ENCODE results near the gene ATN1. TPM values are rescaled to one million over a fixed set of nuclear protein-coding genes. Genes with fewer than 3 reads are reported as not detected.

ATN1 gene
- total RNA-seq, 1 experiment from 2014 or later, result 84.7 TPM

DNA sequence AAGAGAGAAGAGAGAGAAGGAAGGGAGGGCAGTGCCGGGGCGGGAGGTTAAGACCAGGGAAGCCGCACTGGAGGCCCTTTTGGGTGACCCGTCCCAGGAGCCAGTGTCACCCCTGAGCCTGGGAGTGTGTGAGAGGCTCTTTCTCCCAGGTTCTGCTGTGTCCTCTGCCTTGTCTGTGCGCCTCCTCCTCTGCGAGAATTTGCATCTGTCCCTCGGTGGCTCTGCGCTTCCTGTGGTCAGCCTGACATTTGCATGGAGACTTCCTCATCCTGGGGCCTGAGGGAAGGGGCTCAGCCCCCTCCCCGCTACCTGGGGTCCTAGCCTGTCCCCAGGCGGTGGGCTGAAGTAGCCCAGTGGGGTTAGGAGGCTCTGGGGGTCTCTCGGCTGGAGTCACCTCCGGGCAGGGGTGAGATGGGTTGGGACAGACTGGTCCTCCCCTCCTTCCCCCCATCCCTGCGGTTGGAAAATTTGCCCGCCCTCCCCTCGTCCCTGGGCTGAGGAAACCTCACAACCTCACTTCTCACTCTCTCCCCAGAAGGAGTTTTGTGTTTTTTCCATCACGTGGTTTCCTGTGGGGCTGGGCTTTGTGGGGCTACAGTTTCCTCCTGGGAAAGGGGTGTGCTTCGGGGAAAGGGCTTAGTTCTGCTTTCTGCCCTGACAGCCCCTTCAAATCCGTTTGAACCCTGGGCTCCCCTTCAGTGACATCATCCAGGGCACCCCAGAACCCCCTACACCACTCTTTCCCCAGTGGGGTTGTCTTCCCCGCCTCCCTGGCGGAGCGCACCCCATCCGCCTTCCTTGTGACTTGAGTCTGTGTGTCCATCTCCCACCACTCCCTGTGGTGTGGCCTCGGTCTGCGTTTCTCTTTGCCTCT is 25.9 kb downstream of the ATN1 start:
- Mint-ChIP-seq H3K9me3 (ENCODE audit: unreplicated experiment) (no peaks in the 10 kb centered on the region), H3K27ac (ENCODE audit: low read depth, unreplicated experiment) (no peak overlapping the region), H3K4me1 (ENCODE audit: insufficient read depth, unreplicated experiment) (no peaks in the 10 kb centered on the region), H3K27me3 (ENCODE audit: insufficient read depth, unreplicated experiment) (no peaks in the 10 kb centered on the region), H3K4me3 (ENCODE audit: unreplicated experiment) (no peak overlapping the region), H3K36me3 (ENCODE audit: insufficient read depth, unreplicated experiment) (no peaks in the 10 kb centered on the region)
- POLR2A ChIA-PET, result interaction anchor here (1.8 kb wide), 1 partner anchor 10 kb away, joined by 7 read pairs; no protein-coding TSS in a partner anchor
- no peak for DNase-seq (ENCODE audit: unreplicated experiment)
- BruUV-seq (replicated peaks), result no TSS peak
- intact Hi-C loops (cut with micrococcal nuclease), result no loop called here
- TF ChIP-seq, protein P1, sequence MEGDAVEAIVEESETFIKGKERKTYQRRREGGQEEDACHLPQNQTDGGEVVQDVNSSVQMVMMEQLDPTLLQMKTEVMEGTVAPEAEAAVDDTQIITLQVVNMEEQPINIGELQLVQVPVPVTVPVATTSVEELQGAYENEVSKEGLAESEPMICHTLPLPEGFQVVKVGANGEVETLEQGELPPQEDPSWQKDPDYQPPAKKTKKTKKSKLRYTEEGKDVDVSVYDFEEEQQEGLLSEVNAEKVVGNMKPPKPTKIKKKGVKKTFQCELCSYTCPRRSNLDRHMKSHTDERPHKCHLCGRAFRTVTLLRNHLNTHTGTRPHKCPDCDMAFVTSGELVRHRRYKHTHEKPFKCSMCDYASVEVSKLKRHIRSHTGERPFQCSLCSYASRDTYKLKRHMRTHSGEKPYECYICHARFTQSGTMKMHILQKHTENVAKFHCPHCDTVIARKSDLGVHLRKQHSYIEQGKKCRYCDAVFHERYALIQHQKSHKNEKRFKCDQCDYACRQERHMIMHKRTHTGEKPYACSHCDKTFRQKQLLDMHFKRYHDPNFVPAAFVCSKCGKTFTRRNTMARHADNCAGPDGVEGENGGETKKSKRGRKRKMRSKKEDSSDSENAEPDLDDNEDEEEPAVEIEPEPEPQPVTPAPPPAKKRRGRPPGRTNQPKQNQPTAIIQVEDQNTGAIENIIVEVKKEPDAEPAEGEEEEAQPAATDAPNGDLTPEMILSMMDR (IDR thresholded peaks at IDR 0.05; ENCODE audit: unreplicated experiment), result no peak
- CTCF ChIA-PET, result no interaction called here

DNA sequence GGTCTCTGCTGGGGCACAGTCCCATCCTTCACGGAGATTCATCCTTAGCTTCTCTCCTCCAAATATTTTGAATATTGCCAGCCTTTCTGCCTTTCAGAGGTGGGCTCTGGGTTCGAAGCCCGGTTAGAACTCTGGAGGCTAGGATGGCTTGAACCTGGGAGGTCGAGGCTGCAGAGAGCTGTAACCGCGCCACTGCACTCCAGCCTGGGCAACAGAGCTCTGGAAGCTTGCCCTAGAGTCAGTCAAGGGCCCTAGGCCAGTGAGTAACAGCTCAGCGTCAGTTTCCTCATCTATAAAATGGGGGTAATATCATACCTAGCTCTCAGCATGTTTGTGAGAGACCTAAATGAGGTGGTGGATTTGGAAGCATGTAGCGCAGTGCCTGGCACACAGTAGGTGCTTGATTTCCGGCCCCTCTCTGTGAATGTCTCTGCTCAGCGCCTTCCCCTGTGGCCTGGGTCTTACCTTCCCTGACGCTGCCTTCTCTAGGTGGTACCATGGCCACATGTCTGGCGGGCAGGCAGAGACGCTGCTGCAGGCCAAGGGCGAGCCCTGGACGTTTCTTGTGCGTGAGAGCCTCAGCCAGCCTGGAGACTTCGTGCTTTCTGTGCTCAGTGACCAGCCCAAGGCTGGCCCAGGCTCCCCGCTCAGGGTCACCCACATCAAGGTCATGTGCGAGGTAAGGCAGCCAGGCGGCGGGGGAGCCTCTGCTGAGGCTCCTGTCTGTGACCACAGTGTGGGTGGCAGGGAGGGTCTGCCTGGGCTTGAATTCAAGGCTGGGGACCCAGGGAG is 26.8 kb downstream of the ATN1 start:
- no TSS peak for BruUV-seq (replicated peaks)
- DNase-seq (ENCODE audit: unreplicated experiment), result no peak
- no peaks in the 10 kb centered on the region for H3K9me3 Mint-ChIP-seq (ENCODE audit: unreplicated experiment)
- no peaks in the 10 kb centered on the region for H3K4me1 Mint-ChIP-seq (ENCODE audit: insufficient read depth, unreplicated experiment)
- no peaks in the 10 kb centered on the region for H3K27me3 Mint-ChIP-seq (ENCODE audit: insufficient read depth, unreplicated experiment)
- intact Hi-C loops (cut with micrococcal nuclease), result no loop called here
- no peak overlapping the region for H3K27ac Mint-ChIP-seq (ENCODE audit: low read depth, unreplicated experiment)
- POLR2A ChIA-PET, result interaction anchor here (1.8 kb wide), 1 partner anchor 10 kb away, joined by 7 read pairs; no protein-coding TSS in a partner anchor
- CTCF ChIA-PET, result interaction anchor here (4.1 kb wide), 1 partner anchor 8 kb away, joined by 31 read pairs; no protein-coding TSS in a partner anchor
- TF ChIP-seq, protein P1 (IDR thresholded peaks at IDR 0.05; ENCODE audit: unreplicated experiment), result no peak
- peaks cover 6% of the 10 kb centered on the region for H3K36me3 Mint-ChIP-seq (ENCODE audit: insufficient read depth, unreplicated experiment)
- H3K4me3 Mint-ChIP-seq (ENCODE audit: unreplicated experiment), result no peak overlapping the region

DNA sequence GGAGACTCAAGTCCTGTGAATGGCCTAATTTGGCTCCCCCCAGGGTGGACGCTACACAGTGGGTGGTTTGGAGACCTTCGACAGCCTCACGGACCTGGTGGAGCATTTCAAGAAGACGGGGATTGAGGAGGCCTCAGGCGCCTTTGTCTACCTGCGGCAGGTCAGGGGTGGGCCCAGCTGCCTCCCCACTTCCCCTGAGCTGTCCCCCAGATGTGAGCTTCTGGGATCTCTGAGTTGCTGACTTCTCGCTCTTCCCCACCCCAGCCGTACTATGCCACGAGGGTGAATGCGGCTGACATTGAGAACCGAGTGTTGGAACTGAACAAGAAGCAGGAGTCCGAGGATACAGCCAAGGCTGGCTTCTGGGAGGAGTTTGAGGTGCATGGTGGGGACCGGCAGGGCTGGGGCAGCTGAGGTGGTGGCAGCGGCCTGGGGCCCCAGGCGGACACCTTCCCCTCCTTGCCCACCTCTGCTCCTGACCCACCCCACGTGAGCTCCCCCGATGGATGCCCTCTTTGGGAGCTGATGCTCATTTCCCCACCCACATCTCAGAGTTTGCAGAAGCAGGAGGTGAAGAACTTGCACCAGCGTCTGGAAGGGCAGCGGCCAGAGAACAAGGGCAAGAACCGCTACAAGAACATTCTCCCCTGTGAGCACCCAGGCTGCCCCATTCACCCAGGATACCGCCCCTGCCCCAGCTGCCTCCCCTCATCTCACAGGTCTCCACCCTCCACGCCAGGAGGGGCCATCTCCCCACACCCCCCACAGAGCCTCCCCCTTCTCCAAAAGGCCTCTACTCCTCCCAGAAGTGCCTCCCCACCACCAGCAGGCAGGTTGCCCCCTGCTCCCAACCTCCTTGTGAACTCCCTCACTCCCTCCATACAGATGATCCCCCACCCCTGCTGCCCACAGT is 27.6 kb downstream of the ATN1 start:
- intact Hi-C loops (cut with micrococcal nuclease), result no loop called here
- BruUV-seq (replicated peaks), result no TSS peak
- TF ChIP-seq, protein P1 (IDR thresholded peaks at IDR 0.05; ENCODE audit: unreplicated experiment), result no peak
- CTCF ChIA-PET, result interaction anchor here (0.7 to 4.1 kb wide), 3 partner anchors 9 to 134 kb away, joined by 3 to 31 read pairs (median 3); no protein-coding TSS in a partner anchor
- H3K36me3 Mint-ChIP-seq (ENCODE audit: insufficient read depth, unreplicated experiment), result peaks cover 6% of the 10 kb centered on the region
- H3K27me3 Mint-ChIP-seq (ENCODE audit: insufficient read depth, unreplicated experiment), result no peaks in the 10 kb centered on the region
- no peak overlapping the region for H3K4me3 Mint-ChIP-seq (ENCODE audit: unreplicated experiment)
- POLR2A ChIA-PET, result interaction anchor here (1.8 kb wide), 1 partner anchor 9 kb away, joined by 7 read pairs; no protein-coding TSS in a partner anchor
- H3K27ac Mint-ChIP-seq (ENCODE audit: low read depth, unreplicated experiment), result no peak overlapping the region
- no peak for DNase-seq (ENCODE audit: unreplicated experiment)
- H3K9me3 Mint-ChIP-seq (ENCODE audit: unreplicated experiment), result no peaks in the 10 kb centered on the region
- peaks cover under 1% of the 10 kb centered on the region for H3K4me1 Mint-ChIP-seq (ENCODE audit: insufficient read depth, unreplicated experiment)
